Measurements from ENCODE around the gene NDUFS5. TPM values are rescaled to one million over a fixed set of nuclear protein-coding genes. Genes with fewer than 3 reads are reported as not detected.
"Not testable (repeated sequence)": the region's sequence is repeated elsewhere in the genome, so short reads cannot be mapped to it uniquely, and the experiment has no call there.

Gene NDUFS5
- total RNA-seq, 4 donors from 2014 or later: 99.9 to 418 (median 312) TPM

DNA sequence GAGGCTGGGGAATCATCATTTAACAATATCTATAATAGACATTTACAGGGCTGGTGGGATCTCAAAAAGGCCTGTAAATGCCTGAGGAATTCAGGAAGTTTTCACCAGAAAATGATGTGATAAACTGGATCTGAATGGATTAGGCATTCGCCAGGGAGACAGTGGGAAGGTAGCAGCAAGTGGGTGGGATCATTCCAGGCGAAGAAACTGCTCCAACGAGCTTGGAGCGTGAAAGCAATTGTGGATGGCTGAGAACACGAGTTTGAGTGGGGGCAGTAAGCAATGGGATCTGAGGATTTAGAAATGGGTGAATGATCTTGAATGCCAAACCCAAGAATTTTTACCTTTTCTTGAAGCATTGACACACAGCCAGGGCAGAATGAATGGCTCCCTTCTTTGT lies 8.9 kb upstream of the NDUFS5 start:
- 85 to 86% methylated on average over 5 of the region's 5 CpGs for WGBS, 2 donors (ENCODE audit: low coverage in 1 of 2)
- no peaks in the 10 kb centered on the region for H3K9me3 ChIP-seq
- no peaks in the 10 kb centered on the region for H3K4me1 ChIP-seq
- in situ Hi-C loops (cut with MboI; ENCODE audit: low pct_ligation_motif_present in 1 of 4, low pct_unique_long_range_greater_than_20kb in 1 of 4, low sequenced_read_pairs in 3 of 4): no loop called here
- no peaks in the 10 kb centered on the region for H3K36me3 ChIP-seq
- intact Hi-C loops (cut with DNase I; ENCODE audit: low total_unique reads): no loop called here
- DNase-seq: no peak
- TF ChIP-seq POLR2AphosphoS5 (IDR thresholded peaks at IDR 0.05) (no peak), CTCF (IDR thresholded peaks at IDR 0.05) (no peak), EP300 (IDR thresholded peaks at IDR 0.05; ENCODE audit: low read depth) (no peak), POLR2A (IDR thresholded peaks at IDR 0.05) (no peak)
- H3K4me3 ChIP-seq: no peak overlapping the region
- H3K27ac ChIP-seq: no peak overlapping the region
- no peaks in the 10 kb centered on the region for H3K27me3 ChIP-seq

- intact Hi-C loops (cut with DNase I; ENCODE audit: low total_unique reads); H3K27me3 ChIP-seq; H3K27ac ChIP-seq; H3K36me3 ChIP-seq; H3K4me1 ChIP-seq; DNase-seq; in situ Hi-C loops (cut with MboI; ENCODE audit: low pct_ligation_motif_present in 1 of 4, low pct_unique_long_range_greater_than_20kb in 1 of 4, low sequenced_read_pairs in 3 of 4); H3K9me3 ChIP-seq; H3K4me3 ChIP-seq: not testable (repeated sequence)
- 59% methylated on average over 1 of the region's 1 CpG; no CpG with 5 or more reads in 1 of the 2 donors for WGBS, 2 donors (ENCODE audit: low coverage in 1 of 2)
Measured at GRCh38 chr1:39020494-39020893, 5.7 kb upstream of the NDUFS5 start.

GRCh38 chr1:39021426-39021825 lies 4.7 kb upstream of the NDUFS5 start:
- intact Hi-C loops (cut with DNase I; ENCODE audit: low total_unique reads): no loop called here

DNA sequence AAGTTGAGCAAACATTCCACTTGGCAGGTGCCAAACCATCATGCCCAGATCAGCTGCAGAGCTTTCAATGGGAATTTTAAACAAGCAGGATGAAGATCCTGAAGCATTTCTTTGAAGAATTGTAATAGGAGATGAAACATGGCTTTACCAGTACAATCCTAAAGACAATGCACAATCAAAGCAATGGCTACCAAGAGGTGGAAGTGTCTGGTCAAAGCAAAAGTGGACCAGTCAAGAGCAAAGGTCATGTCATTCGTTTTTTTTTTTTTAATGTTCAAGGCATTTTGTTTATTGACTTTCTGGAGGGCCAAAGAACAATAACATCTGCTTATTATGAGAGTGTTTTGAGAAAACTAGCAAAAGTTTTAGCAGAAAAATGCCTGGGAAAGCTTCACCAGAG lies 3.0 kb upstream of the NDUFS5 start:
- in situ Hi-C loops (cut with MboI; ENCODE audit: low pct_ligation_motif_present in 1 of 4, low pct_unique_long_range_greater_than_20kb in 1 of 4, low sequenced_read_pairs in 3 of 4): no loop called here
- no peak overlapping the region for H3K4me3 ChIP-seq
- DNase-seq: no peak
- H3K36me3 ChIP-seq: no peaks in the 10 kb centered on the region
- no peak overlapping the region for H3K27ac ChIP-seq
- no peaks in the 10 kb centered on the region for H3K27me3 ChIP-seq
- TF ChIP-seq POLR2AphosphoS5 (IDR thresholded peaks at IDR 0.05) (no peak), CTCF (IDR thresholded peaks at IDR 0.05) (no peak)
- H3K9me3 ChIP-seq: no peaks in the 10 kb centered on the region
- intact Hi-C loops (cut with DNase I; ENCODE audit: low total_unique reads): no loop called here
- peaks cover 0 to 12% (median 10%) of the 10 kb centered on the region in 4 donors for H3K4me1 ChIP-seq
- 32 to 50% methylated on average over 1 of the region's 1 CpG for WGBS, 2 donors (ENCODE audit: low coverage in 1 of 2)

More at GRCh38 chr1:39021426-39021825, 4.7 kb upstream of the NDUFS5 start:
- Histone ChIP-seq H3K4me3 (no peak overlapping the region), H3K36me3 (no peaks in the 10 kb centered on the region), H3K27me3 (no peaks in the 10 kb centered on the region), H3K27ac (no peak overlapping the region), H3K9me3 (no peaks in the 10 kb centered on the region), H3K4me1 (peaks cover 0 to 7% (median 5%) of the 10 kb centered on the region in 4 donors)
- WGBS, 2 donors (ENCODE audit: low coverage in 1 of 2): 50 to 83% methylated on average over 1 of the region's 1 CpG
- in situ Hi-C loops (cut with MboI; ENCODE audit: low pct_ligation_motif_present in 1 of 4, low pct_unique_long_range_greater_than_20kb in 1 of 4, low sequenced_read_pairs in 3 of 4): no loop called here
- DNase-seq: no peak
- no peak for TF ChIP-seq CTCF (IDR thresholded peaks at IDR 0.05)
- no peak for TF ChIP-seq POLR2A (IDR thresholded peaks at IDR 0.05)
- TF ChIP-seq POLR2AphosphoS5 (IDR thresholded peaks at IDR 0.05): no peak
- TF ChIP-seq EP300 (IDR thresholded peaks at IDR 0.05; ENCODE audit: low read depth): no peak

- intact Hi-C loops (cut with DNase I; ENCODE audit: low total_unique reads): no loop called here
- TF ChIP-seq POLR2A (IDR thresholded peaks at IDR 0.05): no peak
- no peak for TF ChIP-seq CTCF (IDR thresholded peaks at IDR 0.05)
- TF ChIP-seq EP300 (IDR thresholded peaks at IDR 0.05; ENCODE audit: low read depth): no peak
- no peak for TF ChIP-seq POLR2AphosphoS5 (IDR thresholded peaks at IDR 0.05)
- Histone ChIP-seq H3K27me3 (no peaks in the 10 kb centered on the region), H3K36me3 (peaks cover 0 to 28% (median 14%) of the 10 kb centered on the region in 4 donors), H3K27ac (peak overlapping the region; percentile 91 to 98 (median 96)), H3K4me1 (peaks cover 0 to 18% (median 11%) of the 10 kb centered on the region in 4 donors), H3K4me3 (peak overlapping the region; percentile 69 to 84 (median 82)), H3K9me3 (no peaks in the 10 kb centered on the region)
- 18 to 33% methylated on average over 20 to 30 of the region's 30 CpGs for WGBS, 2 donors (ENCODE audit: low coverage in 1 of 2)
- in situ Hi-C loops (cut with MboI; ENCODE audit: low pct_ligation_motif_present in 1 of 4, low pct_unique_long_range_greater_than_20kb in 1 of 4, low sequenced_read_pairs in 3 of 4): no loop called here
- no peak for DNase-seq
Measured at GRCh38 chr1:39026866-39027507, 837 bp downstream of the NDUFS5 start.
